Neuronal stem cell (in vitro differentiated cells): ENCODE measurements around the gene C10orf67.
A peak's percentile ranks its signal among the peaks of the same experiment; 100 is the strongest.

Source experiments
- DNase-seq: peaks from one replicate; pipeline ENCODE4 v3.0.0-alpha.2; 2013; ENCODE audit warnings: low spot score
- H2AFZ ChIP-seq: one replicate; pipeline ENCODE4 v1.6.1; 2013; ENCODE audit warnings: mild to moderate bottlenecking, low read length, inconsistent platforms
- H2AK5ac ChIP-seq: 2 replicates; pipeline ENCODE4 v1.6.1; 2013; ENCODE audit warnings: low read depth, mild to moderate bottlenecking, inconsistent platforms, low read length, moderate library complexity, mixed read lengths
- H2BK120ac ChIP-seq: 2 replicates; pipeline ENCODE4 v1.6.1; 2013; ENCODE audit warnings: low read depth, mild to moderate bottlenecking, inconsistent platforms, low read length, moderate library complexity, mixed read lengths
- H2BK12ac ChIP-seq: one replicate; pipeline ENCODE4 v1.6.1; 2013; ENCODE audit warnings: low read length, inconsistent platforms
- H2BK15ac ChIP-seq: 2 replicates; pipeline ENCODE4 v1.6.1; 2013; ENCODE audit warnings: mild to moderate bottlenecking, low read length, inconsistent platforms, mixed read lengths
- H2BK5ac ChIP-seq: one replicate; pipeline ENCODE4 v1.6.1; 2013; ENCODE audit warnings: inconsistent platforms, mild to moderate bottlenecking, low read length, moderate library complexity
- H3K14ac ChIP-seq: one replicate; pipeline ENCODE4 v1.6.1; 2013; ENCODE audit warnings: low read length, inconsistent platforms
- H3K18ac ChIP-seq: 2 replicates; pipeline ENCODE4 v1.6.1; 2013; ENCODE audit warnings: low read length, inconsistent platforms
- H3K23ac ChIP-seq: 2 replicates; pipeline ENCODE4 v1.6.1; 2013; ENCODE audit warnings: low read depth, mild to moderate bottlenecking, mixed read lengths, low read length, inconsistent platforms; ENCODE audit not compliant: poor library complexity
- H3K27ac ChIP-seq: replicated peaks from 3 replicates; pipeline ENCODE4 v1.5.1; 2013; ENCODE audit warnings: low read length, inconsistent platforms
- H3K27me3 ChIP-seq, 3 experiments: 2 replicates each; pipeline ENCODE4 v1.6.1; 2013; ENCODE audit warnings: low read length in 3 of 3, mild to moderate bottlenecking in 2 of 3, inconsistent platforms in 1 of 3, low read depth in 1 of 3, mixed read lengths in 1 of 3, moderate library complexity in 1 of 3; ENCODE audit not compliant: control insufficient read depth in 3 of 3, insufficient read depth in 3 of 3
- H3K36me3 ChIP-seq, 2 donors: replicated peaks in 1 of 2; 2 replicates each; pipeline ENCODE4 v1.6.1; 2013; ENCODE audit warnings: low read length in 2 of 2; ENCODE audit not compliant: control insufficient read depth in 2 of 2, insufficient read depth in 2 of 2
- H3K4ac ChIP-seq: 2 replicates; pipeline ENCODE4 v1.6.1; 2013; ENCODE audit warnings: inconsistent platforms, mild to moderate bottlenecking, low read length, moderate library complexity
- H3K4me1 ChIP-seq, 2 donors: 1 replicate in 1 of 2; 2 replicates in 1 of 2; pipeline ENCODE4 v1.6.1; 2013; ENCODE audit warnings: low read length in 2 of 2, low read depth in 1 of 2; ENCODE audit not compliant: control insufficient read depth in 2 of 2, insufficient read depth in 1 of 2
- H3K4me2 ChIP-seq: one replicate; pipeline ENCODE4 v1.6.1; 2013; ENCODE audit warnings: mild to moderate bottlenecking, low read length, inconsistent platforms; ENCODE audit not compliant: insufficient read depth, poor library complexity, severe bottlenecking
- H3K4me3 ChIP-seq, 2 donors: 2 replicates each; pipeline ENCODE4 v1.5.1; 2013; ENCODE audit warnings: low read length in 2 of 2, mild to moderate bottlenecking in 2 of 2, inconsistent platforms in 1 of 2, moderate library complexity in 1 of 2
- H3K79me1 ChIP-seq: one replicate; pipeline ENCODE4 v1.6.1; 2013; ENCODE audit warnings: low read depth, mild to moderate bottlenecking, inconsistent platforms, low read length, moderate library complexity
- H3K9ac ChIP-seq: one replicate; pipeline ENCODE4 v1.6.1; 2013; ENCODE audit warnings: mild to moderate bottlenecking, low read depth, low read length, inconsistent platforms; ENCODE audit not compliant: poor library complexity
- H3K9me3 ChIP-seq, 2 donors: replicated peaks in 1 of 2; 2 replicates each; pipeline versions ENCODE3 to v1.6.1; 2013; ENCODE audit warnings: low read length in 2 of 2, mild to moderate bottlenecking in 2 of 2, inconsistent platforms in 1 of 2, low read depth in 1 of 2, mixed read lengths in 1 of 2, moderate library complexity in 1 of 2; ENCODE audit not compliant: control insufficient read depth in 2 of 2, insufficient read depth in 1 of 2
- H4K8ac ChIP-seq: one replicate; pipeline ENCODE4 v1.6.1; 2013; ENCODE audit warnings: low read depth, mild to moderate bottlenecking, inconsistent platforms, low read length, moderate library complexity
- H4K91ac ChIP-seq: one replicate; pipeline ENCODE4 v1.6.1; 2013; ENCODE audit warnings: low read length, low read depth, mild to moderate bottlenecking, inconsistent platforms; ENCODE audit not compliant: poor library complexity
- WGBS, 2 donors: extraction: QIAGEN DNeasy Blood & Tissue Kit; methylation state at CpG; one replicate each; pipeline ENCODE4 v1.1.7; 2013; ENCODE audit warnings: missing lambda C conversion rate in 2 of 2, mixed read lengths in 1 of 2; ENCODE audit not compliant: insufficient read length in 2 of 2, insufficient replicate concordance in 1 of 2; ENCODE audit errors: extremely low coverage in 2 of 2; 5-methylcytosine and 5-hydroxymethylcytosine counted together

C10orf67 gene

DNA sequence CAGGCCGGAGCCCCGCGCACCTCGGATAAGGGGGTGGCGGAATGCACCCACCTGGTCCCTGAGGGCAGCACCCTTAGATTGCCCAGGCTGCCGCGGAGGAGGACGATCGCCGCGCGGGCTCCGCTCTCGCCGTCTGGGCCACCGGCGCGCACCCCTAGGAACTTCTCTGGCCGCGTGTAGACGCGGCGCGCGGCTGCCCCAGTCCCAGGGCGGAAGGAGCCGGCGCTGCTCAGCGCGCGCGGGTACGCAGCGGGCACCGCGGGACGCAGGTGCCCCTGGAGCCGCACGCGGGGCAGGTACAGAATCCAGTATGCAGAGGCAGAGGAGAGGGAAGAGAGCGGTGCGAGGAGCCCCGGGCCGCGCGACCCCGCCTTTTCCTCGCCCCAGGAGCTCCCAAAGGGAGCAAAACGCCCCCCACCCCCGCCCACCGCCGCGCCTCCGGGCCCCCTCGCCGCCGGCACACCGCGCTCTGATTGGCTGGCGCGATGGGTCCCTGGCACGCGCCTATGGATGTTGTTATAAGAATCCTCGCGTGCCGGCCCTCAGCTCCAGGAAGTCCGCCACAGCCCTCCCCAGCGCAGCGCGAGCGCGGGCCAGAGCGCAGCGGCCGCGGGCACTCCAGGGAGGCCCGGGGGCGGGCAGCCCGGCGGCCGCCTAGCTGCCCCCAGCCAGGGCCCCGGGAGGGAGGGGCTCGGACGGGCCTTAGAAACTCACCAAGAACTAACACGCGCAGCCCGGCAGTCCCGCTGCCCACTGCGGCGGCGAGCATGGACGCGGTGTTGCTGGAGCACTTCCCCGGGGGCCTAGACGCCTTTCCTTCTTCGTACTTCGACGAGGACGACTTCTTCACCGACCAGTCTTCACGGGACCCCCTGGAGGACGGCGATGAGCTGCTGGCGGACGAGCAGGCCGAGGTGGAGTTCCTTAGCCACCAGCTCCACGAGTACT is 152.6 kb downstream of the C10orf67 start, which contains the start of gene PTF1A:
TSS of gene PTF1A (plus strand) at position 549 of the 948 bp plus-strand sequence. CDS start at position 768, 219 bp downstream.
- DNase-seq, result no peak
- Histone ChIP-seq H3K9ac (peak within 1 kb of the TSS; percentile 66), H3K27ac (no peak within 1 kb of the TSS), H2AK5ac (no peak within 1 kb of the TSS), H3K4ac (no peak within 1 kb of the TSS), H4K91ac (no peak within 1 kb of the TSS), H3K4me3 (peak within 1 kb of the TSS in 1 of 2 donors; percentile 11), H3K14ac (no peak within 1 kb of the TSS), H3K79me1 (no peaks in the 10 kb centered on the region), H2BK120ac (no peak within 1 kb of the TSS), H3K27me3 (peaks cover 49 to 96% (median 91%) of the 10 kb centered on the region in 3 experiments), H2AFZ (peak within 1 kb of the TSS; percentile 56), H3K4me2 (peak within 1 kb of the TSS; percentile 52), H3K4me1 (peaks cover 0 to 8% of the 10 kb centered on the region in 2 donors), H4K8ac (no peak within 1 kb of the TSS), H3K23ac (peak within 1 kb of the TSS; percentile 40), H2BK12ac (no peak within 1 kb of the TSS), H3K18ac (peak within 1 kb of the TSS; percentile 65), H2BK5ac (no peak within 1 kb of the TSS), H3K9me3 (no peaks in the 10 kb centered on the region), H2BK15ac (no peak within 1 kb of the TSS), H3K36me3 (no peaks in the 10 kb centered on the region)
- no CpG with 5 or more reads among the region's 107 CpGs for WGBS, 2 donors

DNA sequence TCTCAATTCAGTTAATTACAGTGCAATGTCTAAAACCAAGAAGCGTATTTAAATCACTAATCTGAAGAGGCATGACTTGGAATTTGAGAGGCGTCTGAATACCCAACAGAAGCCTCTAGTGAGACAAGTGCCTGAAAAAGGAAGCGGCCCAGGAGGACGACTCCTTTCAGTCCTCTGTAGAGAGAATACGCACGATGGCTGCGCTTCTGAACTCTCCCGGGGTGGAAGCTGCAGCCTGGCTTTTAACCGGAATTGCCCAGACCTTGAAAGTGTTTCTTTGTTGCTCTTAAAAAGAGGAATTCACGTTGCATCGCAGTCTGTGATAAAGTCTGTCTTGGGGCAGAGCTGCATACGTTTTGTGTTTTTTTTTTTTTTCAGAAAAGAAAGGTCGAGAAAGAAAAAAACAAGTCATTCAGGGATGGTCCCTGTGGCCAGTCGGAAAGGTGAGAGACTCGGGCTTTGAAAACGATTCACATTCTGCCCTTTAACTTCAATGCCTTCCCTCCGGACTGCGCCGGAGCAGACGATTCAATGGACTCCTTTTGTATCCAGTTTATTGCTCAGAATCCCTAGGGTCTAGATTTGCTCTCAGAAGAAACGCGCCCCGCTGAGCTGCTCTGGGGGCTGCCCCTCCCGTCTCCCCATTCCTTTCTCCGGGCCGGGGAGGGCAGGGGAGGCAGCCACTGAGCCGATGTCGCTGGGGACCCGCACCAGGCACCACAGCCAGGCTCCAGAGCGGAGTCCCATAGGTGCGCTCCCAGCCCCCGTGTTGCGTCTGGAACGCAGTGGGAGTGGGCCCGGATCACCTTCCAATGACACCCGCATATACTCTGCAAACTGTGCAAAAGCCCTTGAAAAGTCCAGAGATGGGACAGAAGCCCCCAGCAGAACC is 153.5 kb downstream of the C10orf67 start:
- Histone ChIP-seq H3K27me3 (peaks cover 41 to 94% (median 88%) of the 10 kb centered on the region in 3 experiments), H3K79me1 (no peaks in the 10 kb centered on the region), H3K9me3 (no peaks in the 10 kb centered on the region), H3K14ac (no peak overlapping the region), H4K8ac (no peak overlapping the region), H2AFZ (peak overlapping the region; percentile 17), H3K23ac (no peak overlapping the region), H2BK120ac (no peak overlapping the region), H2BK5ac (no peak overlapping the region), H2AK5ac (no peak overlapping the region), H2BK15ac (no peak overlapping the region), H4K91ac (no peak overlapping the region), H3K4me3 (no peak overlapping the region), H2BK12ac (no peak overlapping the region), H3K18ac (peak overlapping the region; percentile 8), H3K27ac (no peak overlapping the region), H3K4ac (no peak overlapping the region), H3K9ac (no peak overlapping the region), H3K4me1 (peaks cover 0 to 8% of the 10 kb centered on the region in 2 donors), H3K36me3 (no peaks in the 10 kb centered on the region), H3K4me2 (peak overlapping the region; percentile 52)
- no peak for DNase-seq
- no CpG with 5 or more reads among the region's 36 CpGs for WGBS, 2 donors

DNA sequence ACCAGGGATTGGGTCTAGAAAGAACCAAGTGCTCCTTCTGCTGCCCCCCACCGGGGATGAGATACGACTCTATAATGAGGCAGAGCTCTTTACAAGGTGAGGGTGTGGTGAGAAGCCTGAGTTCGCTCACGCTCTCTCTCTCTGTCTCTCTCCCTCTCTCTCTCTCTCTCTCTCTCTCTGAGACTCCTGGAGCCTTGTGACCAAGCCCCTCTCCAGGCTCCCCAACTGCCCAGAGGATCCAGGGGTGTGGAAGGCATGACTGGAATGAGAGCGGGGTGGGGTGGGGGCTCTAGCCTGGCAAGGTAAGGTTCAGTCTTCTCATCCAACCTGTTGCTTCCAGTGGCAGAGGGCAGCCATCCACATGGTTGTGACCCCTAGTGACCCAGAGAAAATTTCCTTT is 155.6 kb downstream of the C10orf67 start:
- Histone ChIP-seq H4K91ac (no peak overlapping the region), H3K18ac (no peak overlapping the region), H3K9ac (no peak overlapping the region), H2AFZ (no peak overlapping the region), H3K36me3 (no peaks in the 10 kb centered on the region), H3K14ac (no peak overlapping the region), H3K23ac (no peak overlapping the region), H2BK15ac (no peak overlapping the region), H3K79me1 (no peaks in the 10 kb centered on the region), H4K8ac (no peak overlapping the region), H3K4me1 (peaks cover 0 to 6% of the 10 kb centered on the region in 2 donors), H2BK5ac (no peak overlapping the region), H3K27ac (no peak overlapping the region), H2BK120ac (no peak overlapping the region), H3K9me3 (no peaks in the 10 kb centered on the region), H3K4me3 (no peak overlapping the region), H2AK5ac (no peak overlapping the region), H3K27me3 (peaks cover 26 to 75% (median 68%) of the 10 kb centered on the region in 3 experiments), H2BK12ac (no peak overlapping the region), H3K4me2 (no peak overlapping the region), H3K4ac (no peak overlapping the region)
- no peak for DNase-seq
- no CpG with 5 or more reads among the region's 5 CpGs for WGBS, 2 donors
